ENCODE data around the gene ROBO3. TPM values are rescaled to one million over a fixed set of nuclear protein-coding genes. Genes with fewer than 3 reads are reported as not detected.

Gene ROBO3
- total RNA-seq, 1 donor from 2014 or later, result 27.4 TPM

DNA sequence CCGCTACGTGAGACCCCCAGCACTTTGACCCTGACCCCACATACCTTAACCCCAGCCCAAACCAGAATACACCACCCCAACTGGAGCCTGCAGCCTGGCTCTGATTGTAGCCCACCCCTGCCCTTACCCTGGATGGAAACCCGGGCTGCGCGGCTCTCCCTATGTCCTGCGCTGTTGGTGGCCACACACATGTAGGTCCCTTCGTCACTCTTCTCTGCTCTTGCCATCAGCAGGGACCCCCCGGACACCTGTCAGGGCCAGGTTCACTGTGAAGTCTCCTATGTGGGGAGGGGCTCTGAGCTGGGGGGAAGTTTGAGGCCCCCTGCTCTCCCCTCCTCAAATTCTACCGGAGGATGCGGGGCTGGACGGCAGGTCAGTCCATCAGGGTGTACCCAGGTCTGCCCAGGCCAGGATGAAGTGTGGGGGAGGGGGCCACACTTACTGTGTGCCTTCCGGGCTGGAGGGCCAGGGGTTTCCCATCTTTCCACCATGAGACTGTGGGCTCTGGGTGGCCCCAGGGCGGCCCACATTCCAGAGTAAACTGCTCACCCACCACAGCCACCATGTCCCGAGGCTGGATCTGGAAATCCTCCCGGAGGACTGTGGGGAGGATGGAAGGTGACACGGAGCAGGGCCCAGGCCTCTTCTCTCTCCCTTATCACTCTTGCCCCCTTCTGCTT is 31.0 kb downstream of the ROBO3 start:
- DNase-seq (ENCODE audit: extremely low spot score, unreplicated experiment), result peak; percentile 55
- peaks cover 43% of the 10 kb centered on the region for H3K27me3 Mint-ChIP-seq
- H3K9me3 Mint-ChIP-seq, result no peaks in the 10 kb centered on the region
- H3K27ac Mint-ChIP-seq, result no peak overlapping the region
- H3K4me1 Mint-ChIP-seq (ENCODE audit: unreplicated experiment), result peaks cover 13% of the 10 kb centered on the region
- TF ChIP-seq, protein P1, sequence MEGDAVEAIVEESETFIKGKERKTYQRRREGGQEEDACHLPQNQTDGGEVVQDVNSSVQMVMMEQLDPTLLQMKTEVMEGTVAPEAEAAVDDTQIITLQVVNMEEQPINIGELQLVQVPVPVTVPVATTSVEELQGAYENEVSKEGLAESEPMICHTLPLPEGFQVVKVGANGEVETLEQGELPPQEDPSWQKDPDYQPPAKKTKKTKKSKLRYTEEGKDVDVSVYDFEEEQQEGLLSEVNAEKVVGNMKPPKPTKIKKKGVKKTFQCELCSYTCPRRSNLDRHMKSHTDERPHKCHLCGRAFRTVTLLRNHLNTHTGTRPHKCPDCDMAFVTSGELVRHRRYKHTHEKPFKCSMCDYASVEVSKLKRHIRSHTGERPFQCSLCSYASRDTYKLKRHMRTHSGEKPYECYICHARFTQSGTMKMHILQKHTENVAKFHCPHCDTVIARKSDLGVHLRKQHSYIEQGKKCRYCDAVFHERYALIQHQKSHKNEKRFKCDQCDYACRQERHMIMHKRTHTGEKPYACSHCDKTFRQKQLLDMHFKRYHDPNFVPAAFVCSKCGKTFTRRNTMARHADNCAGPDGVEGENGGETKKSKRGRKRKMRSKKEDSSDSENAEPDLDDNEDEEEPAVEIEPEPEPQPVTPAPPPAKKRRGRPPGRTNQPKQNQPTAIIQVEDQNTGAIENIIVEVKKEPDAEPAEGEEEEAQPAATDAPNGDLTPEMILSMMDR (conservative IDR thresholded peaks at IDR 0.05), result no peak
- H3K36me3 Mint-ChIP-seq, result no peaks in the 10 kb centered on the region
- no peak overlapping the region for H3K4me3 Mint-ChIP-seq

DNA sequence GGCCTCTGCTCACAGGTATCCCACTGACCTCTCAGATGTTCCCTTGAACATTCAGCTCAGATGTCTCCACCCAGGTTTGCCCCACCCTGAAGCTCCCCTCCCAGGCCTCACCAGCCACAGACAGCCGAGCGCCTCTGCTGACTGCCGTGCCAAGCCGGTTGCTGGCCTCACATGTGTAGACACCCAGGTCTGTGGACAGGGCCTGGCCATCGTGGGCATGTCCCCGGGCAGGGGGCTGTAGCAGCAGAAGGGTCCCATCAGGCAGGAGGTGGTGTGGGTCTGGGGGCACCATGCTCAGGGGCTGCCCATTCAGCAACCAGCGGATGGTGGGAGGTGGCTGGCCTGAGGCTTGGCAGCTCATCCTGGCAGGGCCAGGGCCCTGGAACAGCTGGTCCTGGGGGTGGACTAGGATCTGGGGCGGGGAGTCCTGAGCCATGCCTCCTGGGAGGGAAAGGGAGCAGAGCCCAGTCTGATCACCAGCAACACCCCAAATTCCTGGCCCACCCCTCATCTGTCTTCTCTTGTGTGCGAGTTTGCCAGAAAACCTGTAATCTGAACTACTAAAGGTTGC is 31.7 kb downstream of the ROBO3 start:
- Mint-ChIP-seq H3K36me3 (no peaks in the 10 kb centered on the region), H3K4me3 (no peak overlapping the region), H3K9me3 (no peaks in the 10 kb centered on the region), H3K27ac (no peak overlapping the region), H3K4me1 (ENCODE audit: unreplicated experiment) (peaks cover 13% of the 10 kb centered on the region), H3K27me3 (peaks cover 50% of the 10 kb centered on the region)
- DNase-seq (ENCODE audit: extremely low spot score, unreplicated experiment), result peak; percentile 67
- TF ChIP-seq, protein P1 (conservative IDR thresholded peaks at IDR 0.05), result no peak

DNA sequence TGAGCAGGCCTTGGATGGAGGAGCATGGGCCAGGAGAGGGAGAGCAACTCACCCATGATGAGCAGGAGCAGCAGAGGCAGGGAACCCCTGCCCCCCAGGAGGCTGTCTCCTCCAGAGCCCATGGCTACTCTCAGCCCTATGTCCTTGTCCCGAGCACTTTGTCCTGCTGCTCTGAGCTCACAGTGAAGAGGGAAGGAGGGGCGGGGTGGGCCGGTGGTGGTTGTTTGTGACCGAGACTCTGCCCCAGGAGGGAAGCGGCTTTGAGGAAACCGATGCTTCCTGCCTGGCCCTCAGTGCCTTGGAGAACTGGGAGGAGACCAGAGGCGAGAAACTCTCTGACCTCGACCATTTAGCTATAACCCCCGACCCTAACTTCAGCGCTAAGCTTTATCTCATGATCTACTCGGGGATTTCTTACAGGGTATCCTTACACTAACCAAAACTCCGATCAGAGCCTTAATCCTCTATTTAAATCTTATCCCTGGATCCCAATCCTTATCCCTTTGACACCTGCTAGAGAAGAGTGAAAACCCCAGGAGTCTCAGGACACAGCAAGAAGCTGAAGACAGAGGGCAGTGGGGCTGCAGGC is 32.5 kb downstream of the ROBO3 start, which contains the start of gene ROBO4:
Gene ROBO4, minus strand, starts transcription at position 192 of the 589 bp plus-strand sequence. Its CDS starts 70 bp downstream, at position 122.
- no peaks in the 10 kb centered on the region for H3K36me3 Mint-ChIP-seq
- no peak within 1 kb of the TSS for H3K27ac Mint-ChIP-seq
- TF ChIP-seq, protein P1 (conservative IDR thresholded peaks at IDR 0.05), result no peak
- H3K9me3 Mint-ChIP-seq, result no peaks in the 10 kb centered on the region
- peaks cover 13% of the 10 kb centered on the region for H3K4me1 Mint-ChIP-seq (ENCODE audit: unreplicated experiment)
- H3K4me3 Mint-ChIP-seq, result no peak within 1 kb of the TSS
- H3K27me3 Mint-ChIP-seq, result peaks cover 51% of the 10 kb centered on the region
- peak; percentile 65 for DNase-seq (ENCODE audit: extremely low spot score, unreplicated experiment)

DNA sequence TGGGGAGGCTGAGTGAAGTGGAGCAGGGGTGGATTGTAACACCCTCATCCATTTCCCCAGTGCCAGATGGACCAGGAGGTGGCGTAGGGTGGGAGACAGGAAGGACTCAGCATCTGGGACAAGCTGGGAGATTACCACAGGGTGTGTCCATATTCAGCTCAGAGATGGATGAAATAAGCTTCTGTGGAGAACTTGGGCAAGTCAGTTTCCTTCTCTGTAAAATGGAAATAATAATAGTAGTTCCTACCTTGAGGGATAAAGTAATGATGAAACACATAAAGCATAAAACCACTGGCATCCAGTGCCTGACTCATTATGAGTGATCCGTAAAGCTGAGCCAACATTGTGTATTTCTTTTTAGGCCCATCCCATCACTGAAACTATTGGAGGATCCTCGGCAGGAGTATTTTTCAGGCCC is 33.0 kb downstream of the ROBO3 start:
- TF ChIP-seq, protein P1 (conservative IDR thresholded peaks at IDR 0.05), result no peak
- Mint-ChIP-seq H3K27ac (no peak overlapping the region), H3K4me1 (ENCODE audit: unreplicated experiment) (peaks cover 13% of the 10 kb centered on the region), H3K4me3 (no peak overlapping the region), H3K27me3 (peaks cover 53% of the 10 kb centered on the region), H3K9me3 (no peaks in the 10 kb centered on the region), H3K36me3 (no peaks in the 10 kb centered on the region)
- DNase-seq (ENCODE audit: extremely low spot score, unreplicated experiment), result peak; percentile 29

DNA sequence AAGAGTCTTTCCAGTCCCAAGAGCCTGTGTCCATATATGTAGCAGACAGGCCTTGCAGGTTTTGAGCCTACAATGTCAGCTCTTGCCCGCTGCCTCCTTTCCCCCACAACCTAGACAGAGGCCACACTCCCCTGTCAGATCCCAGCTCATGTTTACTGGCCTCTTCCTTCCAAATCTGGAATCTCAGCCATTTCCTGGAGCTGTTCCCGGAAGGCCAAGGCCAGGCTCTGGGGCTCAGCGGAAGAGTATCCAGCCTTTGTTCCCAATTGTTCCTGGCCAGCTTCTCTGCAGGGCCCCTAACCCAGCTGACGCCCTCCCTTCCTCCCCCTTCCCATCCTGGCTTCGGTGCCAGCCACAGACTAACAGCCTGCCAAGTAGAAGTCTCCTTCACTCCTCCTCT is 33.5 kb downstream of the ROBO3 start:
- no peaks in the 10 kb centered on the region for H3K9me3 Mint-ChIP-seq
- H3K4me3 Mint-ChIP-seq, result no peak overlapping the region
- peaks cover 53% of the 10 kb centered on the region for H3K27me3 Mint-ChIP-seq
- DNase-seq (ENCODE audit: extremely low spot score, unreplicated experiment), result peak; percentile 50
- peak overlapping the region; percentile 44 for H3K27ac Mint-ChIP-seq
- H3K36me3 Mint-ChIP-seq, result no peaks in the 10 kb centered on the region
- peaks cover 13% of the 10 kb centered on the region for H3K4me1 Mint-ChIP-seq (ENCODE audit: unreplicated experiment)
- TF ChIP-seq, protein P1 (conservative IDR thresholded peaks at IDR 0.05), result no peak

All from type B pancreatic cell (in vitro differentiated cells).